Gastrocnemius medialis (tissue), 4 donors: ENCODE measurements around the gene USB1. TPM values are rescaled to one million over a fixed set of nuclear protein-coding genes. Genes with fewer than 3 reads are reported as not detected.

Source experiments
- ATAC-seq, 2 donors: fragments of 150-250 bp; one replicate each; pipeline ENCODE4 v1.9.1; 2016
- DNase-seq, 2 donors: peaks; one replicate each; pipeline ENCODE4 v3.0.0-alpha.2; 2019
- H3K27ac ChIP-seq, 4 donors: fragments of 200-600 bp; sonication (generic); 1 replicate in 1 of 4; 2 replicates in 3 of 4; pipeline ENCODE4 v1.5.1; 2016 to 2018; ENCODE audit warnings: mild to moderate bottlenecking in 2 of 4, moderate library complexity in 1 of 4
- H3K27me3 ChIP-seq, 3 donors: fragments of 200-600 bp; sonication (generic) in 2 of 3; 1 replicate in 1 of 3; 2 replicates in 2 of 3; pipeline versions ENCODE4 v1.5.1 to v1.6.0; 2016 to 2019; ENCODE audit warnings: mild to moderate bottlenecking in 1 of 3, moderate library complexity in 1 of 3
- H3K36me3 ChIP-seq, 2 donors: fragments of 200-600 bp; sonication (generic) in 1 of 2; one replicate each; pipeline ENCODE4 v1.5.1; 2017 to 2018
- H3K4me1 ChIP-seq, 2 donors: fragments of 200-600 bp; sonication (generic) in 1 of 2; one replicate each; pipeline ENCODE4 v1.5.1; 2016 to 2017; ENCODE audit warnings: mild to moderate bottlenecking in 2 of 2
- H3K4me3 ChIP-seq, 4 donors: fragments of 200-600 bp; sonication (generic) in 3 of 4; 1 replicate in 1 of 4; 2 replicates in 3 of 4; pipeline ENCODE4 v1.5.1; 2016 to 2019; ENCODE audit warnings: mild to moderate bottlenecking in 2 of 4
- H3K9me3 ChIP-seq, 3 donors: fragments of 200-600 bp; sonication (generic) in 2 of 3; 1 replicate in 1 of 3; 2 replicates in 2 of 3; pipeline ENCODE4 v1.5.1; 2016 to 2019
- POLR2A ChIP-seq, 2 donors: fragments of 450-650 bp; IDR thresholded peaks; one replicate each; pipeline ENCODE4 v1.6.1; 2017; ENCODE audit warnings: antibody characterized with exemption in 2 of 2, mild to moderate bottlenecking in 2 of 2, moderate library complexity in 2 of 2
- in situ Hi-C, 4 donors: fragments of 200-750 bp; cut with MboI; loops; one replicate each; pipeline versions ENCODE4 v1.15.0 to v1.8.0; 2017; ENCODE audit warnings: low sequenced_read_pairs in 4 of 4
- intact Hi-C: fragments of 100-400 bp; cut with DNase I; formaldehyde crosslinking; loops from one replicate; pipeline ENCODE4 v1.15.1; 2023; ENCODE audit warnings: low total_unique reads
- total RNA-seq, 4 donors: library from RNA; depleted of rRNA; stranded (reverse); fragments of >200 nt; gene quantifications; one replicate each; pipeline versions ENCODE4 v1.1.0 to v1.2.3, GENCODE V29; 2016
- TF ChIP-seq, protein P1 (sequence below), 5 experiments: fragments of 450-650 bp in 3 of 5; fragments of 200-600 bp in 2 of 5; sonication (generic) in 2 of 5; IDR thresholded peaks in 4 of 5; conservative IDR thresholded peaks in 1 of 5; 1 replicate in 4 of 5; 2 replicates in 1 of 5; pipeline ENCODE4 v1.5.1; 2016 to 2019; ENCODE audit warnings: antibody characterized with exemption in 5 of 5, mild to moderate bottlenecking in 3 of 5, moderate library complexity in 3 of 5

USB1 gene
- total RNA-seq, 4 donors from 2014 or later, result 5.7 to 31.2 (median 15.9) TPM

DNA sequence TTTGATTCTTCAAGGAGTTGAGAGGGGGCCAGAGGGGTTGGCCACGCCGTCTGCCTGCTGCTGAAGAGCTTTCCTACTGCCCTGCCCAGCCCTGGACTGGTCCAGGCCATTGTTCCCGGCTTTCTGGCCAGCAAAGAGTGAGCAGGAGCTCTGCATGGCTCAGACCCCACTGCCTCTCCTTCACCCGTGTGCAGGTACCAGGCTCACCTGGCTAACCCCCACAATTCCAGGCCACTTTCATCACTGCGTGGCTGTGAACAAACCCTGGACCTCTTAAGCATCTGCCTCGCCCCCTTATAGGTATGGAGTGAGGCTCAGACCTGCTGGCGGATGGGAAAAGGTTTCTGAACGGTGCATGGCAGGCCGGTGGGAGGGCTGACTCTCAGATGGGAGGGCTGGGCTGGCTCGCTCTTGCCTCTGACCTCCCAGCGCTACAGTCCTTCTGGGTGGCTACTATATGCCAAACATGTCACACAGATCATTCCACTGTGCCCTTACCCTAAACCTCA, 9.6 kb upstream of the USB1 start:
- H3K4me1 ChIP-seq, result no peaks in the 10 kb centered on the region
- intact Hi-C loops (no loop called here), in situ Hi-C loops (no loop called here)
- peak in 1 of 2 donors; percentile 0 for DNase-seq
- no peak for ATAC-seq
- no peak overlapping the region for H3K27ac ChIP-seq
- H3K9me3 ChIP-seq, result no peaks in the 10 kb centered on the region
- TF ChIP-seq, protein P1, sequence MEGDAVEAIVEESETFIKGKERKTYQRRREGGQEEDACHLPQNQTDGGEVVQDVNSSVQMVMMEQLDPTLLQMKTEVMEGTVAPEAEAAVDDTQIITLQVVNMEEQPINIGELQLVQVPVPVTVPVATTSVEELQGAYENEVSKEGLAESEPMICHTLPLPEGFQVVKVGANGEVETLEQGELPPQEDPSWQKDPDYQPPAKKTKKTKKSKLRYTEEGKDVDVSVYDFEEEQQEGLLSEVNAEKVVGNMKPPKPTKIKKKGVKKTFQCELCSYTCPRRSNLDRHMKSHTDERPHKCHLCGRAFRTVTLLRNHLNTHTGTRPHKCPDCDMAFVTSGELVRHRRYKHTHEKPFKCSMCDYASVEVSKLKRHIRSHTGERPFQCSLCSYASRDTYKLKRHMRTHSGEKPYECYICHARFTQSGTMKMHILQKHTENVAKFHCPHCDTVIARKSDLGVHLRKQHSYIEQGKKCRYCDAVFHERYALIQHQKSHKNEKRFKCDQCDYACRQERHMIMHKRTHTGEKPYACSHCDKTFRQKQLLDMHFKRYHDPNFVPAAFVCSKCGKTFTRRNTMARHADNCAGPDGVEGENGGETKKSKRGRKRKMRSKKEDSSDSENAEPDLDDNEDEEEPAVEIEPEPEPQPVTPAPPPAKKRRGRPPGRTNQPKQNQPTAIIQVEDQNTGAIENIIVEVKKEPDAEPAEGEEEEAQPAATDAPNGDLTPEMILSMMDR (IDR thresholded peaks at IDR 0.05 in 4 of 5, conservative IDR thresholded peaks at IDR 0.05 in 1 of 5), result no peak
- no peak for TF ChIP-seq POLR2A (IDR thresholded peaks at IDR 0.05)
- H3K4me3 ChIP-seq, result no peak overlapping the region
- H3K36me3 ChIP-seq, result peaks cover 0 to 28% of the 10 kb centered on the region in 2 donors
- no peaks in the 10 kb centered on the region for H3K27me3 ChIP-seq

DNA sequence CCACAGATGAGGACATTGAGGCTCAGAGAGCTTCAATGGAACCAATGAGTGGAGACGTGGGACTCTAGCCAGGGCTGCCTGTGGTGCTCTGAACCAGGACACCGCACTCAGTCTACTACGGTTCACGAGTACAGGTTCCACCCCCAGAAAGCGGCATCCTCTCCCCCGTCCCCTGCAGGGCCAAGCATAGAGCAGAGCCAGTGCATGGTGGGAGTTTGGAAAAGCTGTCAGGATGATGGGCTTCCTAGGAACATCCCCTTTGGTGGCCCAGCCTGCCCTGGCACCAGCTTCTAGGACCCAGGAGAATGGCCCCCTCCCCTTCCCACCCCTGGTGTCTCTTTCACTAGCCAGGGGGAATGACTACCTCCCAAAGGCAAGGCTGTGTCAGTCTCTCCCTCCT, 9.1 kb upstream of the USB1 start:
- TF ChIP-seq POLR2A (IDR thresholded peaks at IDR 0.05), result no peak
- TF ChIP-seq, protein P1 (IDR thresholded peaks at IDR 0.05 in 4 of 5, conservative IDR thresholded peaks at IDR 0.05 in 1 of 5), result no peak
- Histone ChIP-seq H3K4me1 (no peaks in the 10 kb centered on the region), H3K27ac (no peak overlapping the region), H3K4me3 (no peak overlapping the region), H3K36me3 (peaks cover 0 to 33% of the 10 kb centered on the region in 2 donors), H3K27me3 (no peaks in the 10 kb centered on the region), H3K9me3 (no peaks in the 10 kb centered on the region)
- ATAC-seq (no peak), DNase-seq (peak in 1 of 2 donors; percentile 3)
- in situ Hi-C loops, result no loop called here
- intact Hi-C loops, result no loop called here

DNA sequence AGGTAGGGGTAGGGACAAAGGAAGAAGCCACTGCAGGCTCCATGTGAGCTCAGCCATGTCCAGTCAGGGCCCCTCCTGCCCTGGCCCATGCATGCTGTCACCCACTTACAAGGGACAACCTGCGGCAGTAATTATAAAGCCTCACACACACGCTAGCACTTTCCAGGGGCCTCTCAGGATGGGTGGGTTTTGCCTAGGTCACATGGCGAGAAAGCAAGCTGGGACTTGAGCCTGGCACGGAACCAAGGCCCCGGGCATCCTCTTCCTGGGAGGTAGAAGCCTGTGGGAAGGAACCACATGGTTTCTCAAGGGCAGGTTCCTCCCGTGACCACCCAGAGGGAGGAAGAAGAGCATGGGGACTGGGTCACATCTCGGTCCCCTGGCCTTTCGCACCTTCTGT, 7.8 kb upstream of the USB1 start:
- no peak overlapping the region for H3K4me3 ChIP-seq
- DNase-seq (no peak), ATAC-seq (no peak)
- in situ Hi-C loops, result no loop called here
- peaks cover 0 to under 1% of the 10 kb centered on the region in 2 donors for H3K4me1 ChIP-seq
- H3K9me3 ChIP-seq, result no peaks in the 10 kb centered on the region
- TF ChIP-seq, protein P1 (IDR thresholded peaks at IDR 0.05 in 4 of 5, conservative IDR thresholded peaks at IDR 0.05 in 1 of 5), result no peak
- no peak for TF ChIP-seq POLR2A (IDR thresholded peaks at IDR 0.05)
- intact Hi-C loops, result no loop called here
- no peaks in the 10 kb centered on the region for H3K27me3 ChIP-seq
- peaks cover 0 to 43% of the 10 kb centered on the region in 2 donors for H3K36me3 ChIP-seq
- no peak overlapping the region for H3K27ac ChIP-seq

DNA sequence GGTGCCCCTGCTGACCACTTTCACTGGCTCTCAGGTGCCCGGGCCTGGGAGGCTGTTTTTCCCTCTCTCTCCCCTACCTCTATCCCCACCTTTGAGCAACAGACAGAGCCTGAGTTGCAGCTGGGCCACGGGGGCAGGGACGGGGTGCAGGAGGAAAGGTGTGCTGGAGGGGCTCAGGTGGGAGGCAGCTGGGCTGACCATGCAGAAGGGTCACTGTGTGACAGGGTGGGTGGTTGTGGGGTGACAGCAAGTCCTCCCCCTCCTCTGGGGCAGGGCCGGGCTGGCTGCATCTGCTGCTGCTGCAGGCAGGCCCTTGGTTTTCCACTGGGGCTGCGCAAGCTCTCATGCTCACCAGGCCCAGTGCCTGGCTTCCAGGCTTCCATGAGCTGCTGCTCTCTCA, 7.3 kb upstream of the USB1 start:
- Histone ChIP-seq H3K4me1 (peaks cover 0 to 5% of the 10 kb centered on the region in 2 donors), H3K36me3 (peaks cover 0 to 43% of the 10 kb centered on the region in 2 donors), H3K4me3 (no peak overlapping the region), H3K27ac (no peak overlapping the region), H3K9me3 (no peaks in the 10 kb centered on the region), H3K27me3 (no peaks in the 10 kb centered on the region)
- TF ChIP-seq POLR2A (IDR thresholded peaks at IDR 0.05), result no peak
- TF ChIP-seq, protein P1 (IDR thresholded peaks at IDR 0.05 in 4 of 5, conservative IDR thresholded peaks at IDR 0.05 in 1 of 5), result no peak
- DNase-seq, result no peak
- no peak for ATAC-seq
- in situ Hi-C loops (no loop called here), intact Hi-C loops (no loop called here)

DNA sequence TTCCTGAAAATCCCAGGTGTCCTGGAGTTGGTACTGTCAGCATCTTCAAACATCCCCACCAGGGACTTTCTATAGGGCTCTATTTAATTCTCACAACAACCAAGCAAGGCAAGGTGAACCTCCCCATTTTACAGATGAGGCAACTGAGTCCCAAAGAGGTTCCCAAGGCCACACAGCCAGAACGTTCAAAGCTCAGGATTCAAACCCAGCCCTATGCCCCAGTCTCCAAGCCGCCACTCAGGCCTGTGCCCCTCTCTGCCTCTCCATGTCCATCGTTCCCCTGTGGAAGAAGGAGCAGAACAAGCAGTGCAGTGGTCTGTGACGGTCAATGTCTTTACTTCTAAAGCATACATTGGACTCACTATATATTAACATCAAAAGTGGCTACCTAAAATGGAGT, 6.8 kb upstream of the USB1 start:
- H3K27me3 ChIP-seq, result no peaks in the 10 kb centered on the region
- no peak overlapping the region for H3K4me3 ChIP-seq
- no peaks in the 10 kb centered on the region for H3K9me3 ChIP-seq
- TF ChIP-seq, protein P1 (IDR thresholded peaks at IDR 0.05 in 4 of 5, conservative IDR thresholded peaks at IDR 0.05 in 1 of 5), result no peak
- TF ChIP-seq POLR2A (IDR thresholded peaks at IDR 0.05), result no peak
- intact Hi-C loops, result no loop called here
- in situ Hi-C loops, result no loop called here
- H3K4me1 ChIP-seq, result peaks cover 3 to 9% of the 10 kb centered on the region in 2 donors
- H3K36me3 ChIP-seq, result peaks cover 0 to 43% of the 10 kb centered on the region in 2 donors
- no peak overlapping the region for H3K27ac ChIP-seq
- DNase-seq, result no peak
- no peak for ATAC-seq
